Stimulated activated CD4-positive, alpha-beta T cell treated with anti-CD3 and anti-CD28 coated beads, Interleukin-4, amount 100 ng/mL, for 48 hours (primary cell): ENCODE measurements around the gene SWSAP1.

Experiments
- DNase-seq, 2 donors: peaks; one replicate each; pipeline ENCODE4 v3.0.0-alpha.2; 2020; ENCODE audit warnings: low read depth in 2 of 2

Gene SWSAP1

GRCh38 chr19:11408591-11408990 is 34.1 kb downstream of the SWSAP1 start:
- DNase-seq, result no peak

- DNase-seq, result no peak
Measured at GRCh38 chr19:11410682-11411081, 36.2 kb downstream of the SWSAP1 start.

GRCh38 chr19:11414544-11414943 is 40.1 kb downstream of the SWSAP1 start:
- no peak for DNase-seq

- no peak for DNase-seq
Measured at GRCh38 chr19:11416346-11417052, 42.0 kb downstream of the SWSAP1 start.

- DNase-seq, result no peak
Measured at GRCh38 chr19:11418094-11418548, 43.7 kb downstream of the SWSAP1 start.

GRCh38 chr19:11418549-11419506 is 44.4 kb downstream of the SWSAP1 start, which contains the start of gene RGL3:
TSS of gene RGL3 (minus strand) at chr19:11419314. CDS start at chr19:11419278, 36 bp downstream.
- DNase-seq, result no peak

- DNase-seq, result no peak
Measured at GRCh38 chr19:11420429-11421370, 46.2 kb downstream of the SWSAP1 start.

GRCh38 chr19:11421371-11422098 is 47.1 kb downstream of the SWSAP1 start:
- peak in 1 of 2 donors; percentile 54 for DNase-seq

- peak; percentile 58 to 62 for DNase-seq
Measured at GRCh38 chr19:11422163-11423065, 47.9 kb downstream of the SWSAP1 start.

- DNase-seq, result no peak
Measured at GRCh38 chr19:11423164-11423790, 48.8 kb downstream of the SWSAP1 start.

GRCh38 chr19:11423791-11424181 is 49.3 kb downstream of the SWSAP1 start:
- DNase-seq, result no peak
